ENCODE results near the gene CLRN3. TPM values are rescaled to one million over a fixed set of nuclear protein-coding genes. Genes with fewer than 3 reads are reported as not detected.

The CLRN3 gene
- polyA plus RNA-seq, 2 of the 4 experiments (the other 2 are of a cell fraction) = 0.08 TPM; not detected in 1

- H3K4me1 ChIP-seq = no peaks in the 10 kb centered on the region
- no peak for FAIRE-seq
- H3K4me3 ChIP-seq = no peak overlapping the region
- no peak for TF ChIP-seq HOXB13 (CRISPR knock-in tag; IDR thresholded peaks at IDR 0.05; ENCODE audit: low read depth)
- TF ChIP-seq RCOR1 (IDR thresholded peaks at IDR 0.05; ENCODE audit: low read depth, low read length) = no peak
- no peak for TF ChIP-seq CTCF (IDR thresholded peaks at IDR 0.05)
- no peak for TF ChIP-seq TFCP2L1 (CRISPR knock-in tag; IDR thresholded peaks at IDR 0.05)
- TF ChIP-seq RFX5 (IDR thresholded peaks at IDR 0.05) = no peak
- TF ChIP-seq EHMT2 (IDR thresholded peaks at IDR 0.05; ENCODE audit: low read depth) = no peak
- TF ChIP-seq CHD2 (IDR thresholded peaks at IDR 0.05; ENCODE audit: low read length, partially characterized antibody) = no peak
- TF ChIP-seq MYC (IDR thresholded peaks at IDR 0.05; ENCODE audit: borderline replicate concordance, low read length) = no peak
- no peak for TF ChIP-seq POLR2AphosphoS2 (conservative IDR thresholded peaks at IDR 0.05; ENCODE audit: low read length)
- WGBS (ENCODE audit: missing lambda C conversion rate) = 42% methylated on average over 4 of the region's 4 CpGs
- DNase-seq (ENCODE audit: low read depth in 1 of 2, low spot score in 1 of 2) = no peak
- ATAC-seq = no peak
- no peak overlapping the region for H3K4me2 ChIP-seq
- ChIA-PET POLR2A (no interaction called here), CTCF (interaction anchor here (0.8 to 1.8 kb wide), 2 partner anchors 19 to 72 kb away, joined by 3 read pairs; no protein-coding TSS in a partner anchor)
- H3K9me3 ChIP-seq = no peaks in the 10 kb centered on the region
- H3K27ac ChIP-seq = no peak overlapping the region
Observed at GRCh38 chr10:127939786-127940330, 47.1 kb upstream of the CLRN3 start.

GRCh38 chr10:127937915-127938463 is 45.2 kb upstream of the CLRN3 start:
- DNase-seq (ENCODE audit: low read depth in 1 of 2, low spot score in 1 of 2) = no peak
- no peak for FAIRE-seq
- H3K27ac ChIP-seq = no peak overlapping the region
- H3K4me3 ChIP-seq = no peak overlapping the region
- H3K9me3 ChIP-seq = no peaks in the 10 kb centered on the region
- ChIA-PET POLR2A (no interaction called here), CTCF (interaction anchor here (0.6 to 1.4 kb wide), 3 partner anchors 10 to 73 kb away, joined by 3 to 4 read pairs (median 3); partner anchors contain the start of gene PTPRE)
- no peak overlapping the region for H3K4me2 ChIP-seq
- WGBS (ENCODE audit: missing lambda C conversion rate) = 37% methylated on average over 5 of the region's 5 CpGs
- TF ChIP-seq TFCP2L1 (CRISPR knock-in tag; IDR thresholded peaks at IDR 0.05) (no peak), HOXB5 (CRISPR knock-in tag; IDR thresholded peaks at IDR 0.05) (no peak), CEBPB (IDR thresholded peaks at IDR 0.05) (no peak), RAD21 (conservative IDR thresholded peaks at IDR 0.05 in 1 of 2, IDR thresholded peaks at IDR 0.05 in 1 of 2) (no peak), ZNF302 (CRISPR knock-in tag; IDR thresholded peaks at IDR 0.05) (no peak), CHD4 (IDR thresholded peaks at IDR 0.05; ENCODE audit: borderline replicate concordance) (no peak), BCL3 (IDR thresholded peaks at IDR 0.05) (no peak), EHF (CRISPR knock-in tag; IDR thresholded peaks at IDR 0.05) (no peak), SMC3 (IDR thresholded peaks at IDR 0.05) (no peak), NR3C1 (IDR thresholded peaks at IDR 0.05) (no peak), RNF2 (IDR thresholded peaks at IDR 0.05; ENCODE audit: borderline replicate concordance, low read depth) (no peak), HMGXB4 (CRISPR knock-in tag; IDR thresholded peaks at IDR 0.05; ENCODE audit: borderline replicate concordance) (no peak), RARB (CRISPR knock-in tag; IDR thresholded peaks at IDR 0.05) (no peak), KDM1A (IDR thresholded peaks at IDR 0.05; ENCODE audit: low read depth) (no peak), NFE2L2 (conservative IDR thresholded peaks at IDR 0.05; ENCODE audit: low read length) (no peak), KDM5A (IDR thresholded peaks at IDR 0.05) (no peak)
- no peaks in the 10 kb centered on the region for H3K4me1 ChIP-seq
- ATAC-seq = no peak

Data from A549 (cell line).